GM21737 (cell line): ENCODE measurements around the gene FBXO47.
"Not testable (repeated sequence)": the region's sequence is repeated elsewhere in the genome, so short reads cannot be mapped to it uniquely, and the experiment has no call there.

Source experiments
- ATAC-seq: cut with Tn5 transposase; IDR thresholded peaks from one replicate; pipeline ENCODE4 v1.9.1; 2021; ENCODE audit warnings: mild to moderate bottlenecking, moderate library complexity; ENCODE audit not compliant: unreplicated experiment

FBXO47 gene

DNA sequence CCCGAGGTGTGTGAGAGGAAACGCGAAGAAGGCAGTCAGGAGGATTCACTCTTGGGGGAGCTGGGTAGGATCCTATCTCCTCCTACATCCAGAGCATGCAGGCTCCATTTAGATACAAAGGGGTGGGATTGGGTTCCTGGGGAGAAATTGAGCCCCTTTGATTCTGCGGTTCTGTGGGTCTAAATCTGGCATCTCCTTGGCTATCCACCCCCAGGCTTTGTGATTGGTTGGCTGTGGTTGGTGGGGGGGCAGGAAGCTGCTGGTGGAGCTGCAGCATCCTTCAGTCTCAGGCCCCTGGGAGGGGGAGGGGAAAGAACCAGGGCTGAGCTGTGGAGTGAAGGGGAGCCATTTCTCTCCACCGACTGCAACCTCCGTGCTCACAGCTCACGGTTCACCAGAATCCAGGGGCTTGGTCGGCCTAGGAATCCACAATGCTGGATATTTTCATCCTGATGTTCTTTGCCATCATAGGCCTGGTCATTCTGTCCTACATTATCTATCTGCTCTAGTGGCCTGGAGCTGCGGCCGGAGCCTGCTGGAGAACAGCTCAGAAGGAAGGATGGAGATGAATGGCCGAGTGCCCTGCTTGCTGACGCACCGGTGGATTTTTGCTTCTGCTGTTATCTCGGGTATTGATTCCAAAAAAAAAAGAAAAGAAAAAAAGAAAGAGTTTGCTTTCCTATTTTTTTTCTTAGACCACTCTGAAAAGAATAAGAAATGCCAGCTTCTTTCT lies 41.8 kb downstream of the FBXO47 start, which contains the start of gene LASP1NB:
Gene LASP1NB (plus strand): TSS at position 352 of the 733 bp plus-strand sequence.
- no peak for ATAC-seq

DNA sequence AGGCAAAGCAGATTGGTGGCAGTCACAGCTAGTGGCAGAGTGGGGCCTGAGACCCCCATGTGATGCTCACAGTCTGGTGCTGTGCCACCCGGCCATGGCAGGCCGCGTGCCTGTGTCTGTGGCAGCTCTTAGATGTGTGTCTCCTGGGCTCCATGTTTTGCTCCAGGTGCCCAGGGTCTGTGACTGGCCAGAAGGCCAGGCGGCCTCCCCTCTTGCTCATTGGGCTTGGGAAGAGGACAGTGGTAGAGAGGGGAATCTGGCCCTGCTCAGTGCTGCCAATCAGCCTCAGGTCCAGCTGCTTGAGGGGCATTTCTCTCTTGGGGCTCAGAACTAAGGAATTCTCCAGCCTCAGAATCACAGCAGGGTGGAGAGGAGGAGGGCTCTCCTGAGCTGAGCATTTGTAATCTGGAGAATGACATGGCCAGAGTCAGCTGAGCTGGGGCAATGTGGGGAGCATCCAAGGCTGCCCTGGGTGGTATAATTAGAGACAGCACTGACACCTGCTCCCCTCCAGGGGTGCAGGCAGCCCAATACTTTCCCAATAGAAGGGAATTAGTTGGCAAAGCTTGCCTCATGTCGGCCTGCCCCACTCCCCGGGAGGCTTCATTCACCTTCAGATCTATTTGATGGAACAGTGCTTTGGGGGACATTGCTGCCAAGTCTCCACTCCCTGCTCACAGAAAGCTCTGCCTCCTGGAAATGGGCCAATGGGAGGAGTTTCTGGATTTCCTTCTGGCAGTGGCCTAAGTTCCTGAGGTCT lies 44.5 kb downstream of the FBXO47 start:
- no peak for ATAC-seq

DNA sequence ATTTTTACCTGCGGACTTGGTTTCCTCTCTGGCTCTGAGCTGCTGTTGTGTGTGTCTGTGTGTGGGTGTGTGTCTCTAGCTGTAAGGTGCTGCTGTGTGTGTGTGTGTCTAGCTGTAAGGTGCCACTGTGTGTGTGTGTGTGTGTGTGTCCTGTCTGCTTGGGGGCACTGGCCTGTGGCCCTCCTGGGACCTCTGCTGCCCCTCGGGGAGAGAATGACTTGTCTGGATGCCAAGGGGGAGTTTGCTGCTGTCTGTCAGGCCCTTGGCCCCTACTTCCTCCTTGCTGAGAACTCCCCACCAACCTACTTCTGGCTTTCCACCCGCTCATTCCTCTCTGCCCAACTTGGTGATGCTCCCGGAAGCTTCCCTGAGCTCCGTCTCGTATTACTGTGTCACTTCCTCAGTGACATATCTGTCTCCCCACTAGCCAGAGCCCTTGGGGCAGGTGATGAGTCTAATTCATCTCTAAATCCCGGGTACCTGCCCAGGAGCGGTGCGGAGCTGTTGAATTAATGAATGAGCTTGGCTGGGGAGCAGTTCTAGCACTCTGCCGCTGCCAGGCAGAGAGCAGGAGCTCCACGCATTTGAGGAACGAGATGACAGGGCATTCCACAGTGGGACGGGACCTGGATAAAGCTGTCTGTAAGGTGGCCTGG lies 45.3 kb downstream of the FBXO47 start:
- ATAC-seq: no peak

DNA sequence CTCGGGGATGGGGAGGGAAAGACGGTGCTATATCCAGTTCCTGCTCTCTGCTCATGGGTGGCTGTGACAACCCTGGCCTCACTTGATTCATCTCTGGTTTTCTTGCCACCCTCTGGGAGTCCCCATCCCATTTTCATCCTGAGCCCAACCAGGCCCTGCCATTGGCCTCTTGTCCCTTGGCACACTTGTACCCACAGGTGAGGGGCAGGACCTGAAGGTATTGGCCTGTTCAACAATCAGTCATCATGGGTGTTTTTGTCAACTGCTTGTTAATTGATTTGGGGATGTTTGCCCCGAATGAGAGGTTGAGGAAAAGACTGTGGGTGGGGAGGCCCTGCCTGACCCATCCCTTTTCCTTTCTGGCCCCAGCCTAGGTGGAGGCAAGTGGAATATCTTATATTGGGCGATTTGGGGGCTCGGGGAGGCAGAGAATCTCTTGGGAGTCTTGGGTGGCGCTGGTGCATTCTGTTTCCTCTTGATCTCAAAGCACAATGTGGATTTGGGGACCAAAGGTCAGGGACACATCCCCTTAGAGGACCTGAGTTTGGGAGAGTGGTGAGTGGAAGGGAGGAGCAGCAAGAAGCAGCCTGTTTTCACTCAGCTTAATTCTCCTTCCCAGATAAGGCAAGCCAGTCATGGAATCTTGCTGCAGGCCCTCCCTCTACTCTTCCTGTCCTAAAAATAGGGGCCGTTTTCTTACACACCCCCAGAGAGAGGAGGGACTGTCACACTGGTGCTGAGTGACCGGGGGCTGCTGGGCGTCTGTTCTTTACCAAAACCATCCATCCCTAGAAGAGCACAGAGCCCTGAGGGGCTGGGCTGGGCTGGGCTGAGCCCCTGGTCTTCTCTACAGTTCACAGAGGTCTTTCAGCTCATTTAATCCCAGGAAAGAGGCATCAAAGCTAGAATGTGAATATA lies 46.6 kb downstream of the FBXO47 start:
- no peak for ATAC-seq

DNA sequence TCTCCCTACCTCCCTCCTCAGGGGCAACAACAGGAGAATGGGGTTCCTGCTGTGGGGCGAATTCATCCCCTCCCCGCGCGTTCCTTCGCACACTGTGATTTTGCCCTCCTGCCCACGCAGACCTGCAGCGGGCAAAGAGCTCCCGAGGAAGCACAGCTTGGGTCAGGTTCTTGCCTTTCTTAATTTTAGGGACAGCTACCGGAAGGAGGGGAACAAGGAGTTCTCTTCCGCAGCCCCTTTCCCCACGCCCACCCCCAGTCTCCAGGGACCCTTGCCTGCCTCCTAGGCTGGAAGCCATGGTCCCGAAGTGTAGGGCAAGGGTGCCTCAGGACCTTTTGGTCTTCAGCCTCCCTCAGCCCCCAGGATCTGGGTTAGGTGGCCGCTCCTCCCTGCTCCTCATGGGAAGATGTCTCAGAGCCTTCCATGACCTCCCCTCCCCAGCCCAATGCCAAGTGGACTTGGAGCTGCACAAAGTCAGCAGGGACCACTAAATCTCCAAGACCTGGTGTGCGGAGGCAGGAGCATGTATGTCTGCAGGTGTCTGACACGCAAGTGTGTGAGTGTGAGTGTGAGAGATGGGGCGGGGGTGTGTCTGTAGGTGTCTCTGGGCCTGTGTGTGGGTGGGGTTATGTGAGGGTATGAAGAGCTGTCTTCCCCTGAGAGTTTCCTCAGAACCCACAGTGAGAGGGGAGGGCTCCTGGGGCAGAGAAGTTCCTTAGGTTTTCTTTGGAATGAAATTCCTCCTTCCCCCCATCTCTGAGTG lies 47.7 kb downstream of the FBXO47 start:
- no peak for ATAC-seq

DNA sequence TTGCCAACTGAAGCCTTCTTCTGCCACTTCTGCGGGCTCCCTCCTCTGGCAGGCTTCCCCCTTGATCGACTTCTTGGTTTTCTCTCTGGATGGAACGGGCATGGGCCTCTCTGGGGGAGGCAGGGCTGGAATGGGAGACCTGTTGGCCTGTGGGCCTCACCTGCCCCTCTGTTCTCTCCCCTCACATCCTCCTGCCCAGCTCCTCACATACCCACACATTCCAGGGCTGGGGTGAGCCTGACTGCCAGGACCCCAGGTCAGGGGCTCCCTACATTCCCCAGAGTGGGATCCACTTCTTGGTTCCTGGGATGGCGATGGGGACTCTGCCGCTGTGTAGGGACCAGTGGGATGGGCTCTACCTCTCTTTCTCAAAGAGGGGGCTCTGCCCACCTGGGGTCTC lies 48.3 kb downstream of the FBXO47 start:
- ATAC-seq: no peak

DNA sequence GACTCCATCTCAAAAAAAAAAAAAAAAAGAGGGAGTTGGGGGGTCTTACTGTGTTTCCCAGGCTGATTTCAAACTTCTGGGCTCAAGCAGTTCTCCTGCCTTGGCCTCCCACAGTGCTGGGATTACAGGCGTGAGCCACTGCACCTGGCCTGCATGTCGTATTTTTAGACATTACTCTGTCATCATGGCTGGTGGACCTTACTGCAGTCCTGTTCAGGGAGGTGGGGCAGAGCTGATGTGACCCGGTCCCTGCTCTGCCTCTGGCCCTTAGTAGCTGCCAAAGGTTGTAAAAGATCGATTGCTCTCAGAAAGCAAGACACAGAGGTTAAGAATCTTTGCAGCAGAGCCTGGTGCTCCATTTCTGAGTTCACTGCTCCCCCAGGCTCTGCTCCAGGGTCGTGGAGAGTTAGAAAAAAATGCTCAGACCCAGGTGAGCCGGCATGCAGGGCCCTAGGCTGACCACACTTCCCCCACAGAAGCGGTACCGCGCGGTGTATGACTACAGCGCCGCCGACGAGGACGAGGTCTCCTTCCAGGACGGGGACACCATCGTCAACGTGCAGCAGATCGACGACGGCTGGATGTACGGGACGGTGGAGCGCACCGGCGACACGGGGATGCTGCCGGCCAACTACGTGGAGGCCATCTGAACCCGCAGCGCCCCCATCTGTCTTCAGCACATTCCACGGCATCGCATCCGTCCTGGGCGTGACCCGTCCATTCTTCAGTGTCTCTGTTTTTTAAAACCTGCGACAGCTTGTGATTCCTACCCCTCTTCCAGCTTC lies 48.9 kb downstream of the FBXO47 start:
- ATAC-seq: no peak

DNA sequence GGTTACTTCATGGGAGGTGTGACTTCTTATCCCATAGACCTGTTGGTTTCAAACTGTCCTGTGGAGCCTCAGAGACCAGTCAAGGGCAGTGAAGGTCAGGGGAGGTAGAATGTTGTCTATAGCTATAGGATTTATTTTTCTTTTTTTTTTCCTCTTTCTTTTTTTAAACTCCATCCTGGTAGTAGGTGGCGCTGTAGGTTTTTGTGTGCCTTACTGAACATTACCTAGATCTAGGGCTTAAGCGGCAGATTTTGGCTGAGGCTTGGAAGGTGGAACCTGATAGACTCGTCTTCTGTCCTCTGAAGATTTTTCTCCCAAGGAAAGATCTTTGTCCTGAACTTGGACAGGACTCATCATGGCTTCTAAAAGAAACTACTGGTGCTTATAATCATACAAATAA lies 49.9 kb downstream of the FBXO47 start:
- no peak for ATAC-seq

DNA sequence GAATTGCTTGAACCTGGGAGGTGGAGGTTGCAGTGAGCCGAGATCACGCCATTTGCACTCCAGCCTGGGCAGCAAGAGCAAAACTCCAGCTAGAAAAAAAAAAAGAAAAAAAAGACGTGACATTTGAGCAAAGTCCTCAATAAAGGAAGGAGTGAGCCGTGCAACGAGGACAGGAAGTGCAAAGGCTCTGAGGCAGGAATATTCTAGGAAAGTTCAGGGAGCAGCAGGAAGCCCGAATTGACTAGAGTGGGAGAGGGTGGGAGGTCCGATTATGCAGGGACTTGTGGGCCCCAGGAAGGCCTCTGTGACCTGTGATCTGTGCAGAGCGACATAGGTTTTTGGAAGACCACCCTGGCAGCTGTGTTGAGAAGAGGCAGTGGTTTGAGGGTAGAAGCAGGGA lies 50.4 kb downstream of the FBXO47 start:
- ATAC-seq: no peak

DNA sequence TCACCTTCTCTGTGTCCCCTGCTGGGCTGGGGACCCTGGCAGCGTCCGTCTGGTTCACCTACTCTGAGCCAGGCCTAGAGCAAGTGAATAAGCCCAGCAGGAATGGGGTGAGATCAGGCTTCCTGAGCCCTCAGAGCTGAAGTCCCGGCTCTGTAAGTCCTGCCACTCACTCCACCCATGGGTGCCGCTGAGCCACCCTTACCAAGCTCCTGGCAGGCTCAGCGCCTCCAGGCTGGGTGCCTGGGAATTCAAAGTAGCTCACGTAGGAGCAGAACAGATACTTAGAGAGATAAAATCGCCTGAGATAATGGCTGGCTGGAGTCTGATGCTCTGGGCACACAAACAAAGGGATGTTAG lies 51.6 kb downstream of the FBXO47 start:
- ATAC-seq: no peak

DNA sequence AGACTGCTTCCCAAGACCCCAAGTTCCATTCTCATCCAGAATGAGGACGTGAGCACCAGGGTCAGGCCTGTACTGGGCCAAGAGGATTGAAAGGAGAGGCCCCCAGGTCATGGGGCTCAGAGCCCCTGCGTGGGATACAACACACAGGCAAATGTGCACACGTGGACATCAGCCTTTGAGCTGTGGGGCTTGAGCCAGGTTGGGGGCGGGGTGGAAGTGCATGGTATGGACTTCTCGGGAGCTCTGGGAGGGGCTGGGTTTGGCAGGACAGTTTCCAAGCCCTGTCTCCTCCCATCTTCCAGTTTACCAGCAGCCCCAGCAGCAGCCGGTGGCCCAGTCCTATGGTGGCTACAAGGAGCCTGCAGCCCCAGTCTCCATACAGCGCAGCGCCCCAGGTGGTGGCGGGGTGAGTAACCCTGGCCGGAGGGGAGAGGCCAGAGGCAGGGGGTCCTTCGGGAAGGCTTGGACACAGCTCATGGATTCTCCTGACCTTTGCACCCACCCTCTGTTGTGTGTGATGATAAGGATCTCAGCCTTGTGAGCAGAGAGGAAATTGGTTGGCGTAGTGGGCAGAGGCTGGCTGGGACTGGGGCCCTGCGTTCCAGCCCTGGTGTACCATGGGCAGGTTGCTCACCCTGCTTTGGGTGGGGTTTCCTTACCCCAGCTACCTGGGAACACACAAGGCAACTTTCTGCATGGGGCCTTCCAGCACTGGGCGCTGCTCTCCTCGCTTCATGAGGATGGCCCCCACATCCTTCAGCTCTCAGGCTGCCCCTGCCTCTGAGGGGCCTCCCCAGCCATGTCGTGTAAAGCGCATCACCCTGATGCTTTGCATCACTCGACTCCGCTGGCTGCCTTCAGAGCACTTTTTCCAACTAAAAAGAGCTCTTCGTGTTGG lies 52.2 kb downstream of the FBXO47 start:
- ATAC-seq: no peak

DNA sequence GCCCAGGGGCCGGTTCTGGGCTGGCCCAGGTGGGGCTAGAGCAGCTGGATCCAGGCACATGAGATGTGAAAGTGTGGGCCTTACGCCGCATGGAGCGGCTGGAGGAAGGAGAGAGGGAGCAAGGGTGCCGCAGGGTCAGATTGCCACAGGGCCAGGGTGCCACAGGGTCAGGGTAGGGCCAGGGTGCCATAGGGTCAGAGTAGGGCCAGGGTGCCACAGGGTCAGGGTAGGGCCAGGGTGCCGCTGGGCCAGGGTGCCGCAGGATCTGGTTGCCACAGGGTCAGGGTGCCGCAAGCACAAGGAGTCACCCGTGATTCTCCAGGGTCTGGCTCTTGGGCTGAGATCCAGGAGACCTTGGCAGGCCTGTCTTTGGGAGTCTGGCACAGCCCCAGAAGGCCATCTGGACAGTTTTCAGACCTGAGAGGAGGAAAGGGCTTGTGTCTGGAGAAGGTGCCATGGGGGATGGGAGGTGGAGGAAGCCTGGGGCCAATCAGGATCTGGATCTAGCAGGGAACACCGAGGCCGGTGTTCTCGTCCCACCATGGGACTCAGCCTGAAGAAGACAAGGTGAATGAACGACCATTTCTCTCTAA lies 54.9 kb downstream of the FBXO47 start:
- ATAC-seq: no peak

DNA sequence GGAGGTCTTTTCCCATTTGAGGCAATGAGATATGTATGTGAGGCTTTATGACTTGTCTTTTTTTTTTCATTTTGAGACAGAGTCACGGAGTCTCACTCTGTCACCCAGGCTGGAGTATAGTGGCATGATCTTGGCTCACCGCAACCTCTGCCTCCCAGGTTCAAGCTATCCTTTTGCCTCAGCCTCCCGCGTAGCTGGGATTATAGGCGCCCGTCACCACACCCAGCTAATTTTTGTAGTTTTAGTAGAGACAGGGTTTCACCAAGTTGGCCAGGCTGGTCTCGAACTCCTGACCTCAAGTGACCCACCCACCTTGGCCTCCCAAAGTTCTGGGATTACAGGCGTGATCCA lies 55.5 kb downstream of the FBXO47 start:
- not testable (repeated sequence) for ATAC-seq

DNA sequence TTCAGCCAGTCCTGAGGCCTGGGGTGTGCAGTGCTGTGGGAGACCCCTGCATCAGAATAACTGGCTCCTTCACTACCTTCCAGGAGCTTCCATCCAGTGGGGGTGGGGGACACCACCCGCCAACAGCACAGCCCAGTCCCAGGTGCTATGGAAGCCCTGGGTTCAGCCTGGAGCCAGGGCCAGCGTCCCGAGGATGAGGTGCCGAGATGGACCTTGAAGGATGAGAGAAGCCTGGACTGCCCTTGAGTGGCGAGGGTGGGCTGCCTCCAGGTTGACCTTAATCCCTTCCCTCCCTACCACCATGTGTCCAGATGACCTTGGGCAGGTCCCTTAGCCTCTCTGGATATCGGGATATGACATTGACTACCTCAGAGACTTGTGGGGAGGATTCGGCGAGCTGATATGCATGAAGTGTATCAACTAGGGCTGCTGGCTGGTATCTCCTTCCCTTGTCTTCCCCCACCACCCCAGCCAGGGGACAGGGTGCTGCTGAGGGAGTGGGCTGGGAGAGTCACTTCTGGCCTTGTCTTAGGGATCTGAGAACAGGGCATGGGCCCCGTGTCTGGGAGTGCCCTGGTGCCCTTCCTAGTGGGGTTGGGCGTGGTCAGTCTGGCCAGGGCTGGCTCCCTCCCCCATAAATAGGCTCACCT lies 56.0 kb downstream of the FBXO47 start:
- no peak for ATAC-seq

DNA sequence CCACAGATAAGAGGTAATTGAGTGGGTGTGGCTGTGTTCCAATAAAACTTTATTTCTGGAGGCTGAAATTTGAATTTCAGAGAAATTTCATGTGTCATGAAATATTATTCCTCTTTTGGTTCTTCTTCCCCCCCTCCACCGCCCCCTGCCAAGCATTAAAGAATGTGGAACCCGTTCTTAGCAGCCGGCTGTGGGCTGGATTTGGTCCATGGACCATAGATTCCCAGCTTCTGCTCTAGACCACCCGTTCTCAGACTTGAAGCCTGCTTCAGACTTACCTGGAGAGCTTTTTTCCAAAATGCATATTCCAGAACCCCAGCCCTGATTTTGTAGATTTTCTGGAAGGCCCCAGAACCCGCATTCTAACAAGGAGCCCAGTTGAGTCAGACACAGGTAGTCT lies 56.9 kb downstream of the FBXO47 start:
- no peak for ATAC-seq

DNA sequence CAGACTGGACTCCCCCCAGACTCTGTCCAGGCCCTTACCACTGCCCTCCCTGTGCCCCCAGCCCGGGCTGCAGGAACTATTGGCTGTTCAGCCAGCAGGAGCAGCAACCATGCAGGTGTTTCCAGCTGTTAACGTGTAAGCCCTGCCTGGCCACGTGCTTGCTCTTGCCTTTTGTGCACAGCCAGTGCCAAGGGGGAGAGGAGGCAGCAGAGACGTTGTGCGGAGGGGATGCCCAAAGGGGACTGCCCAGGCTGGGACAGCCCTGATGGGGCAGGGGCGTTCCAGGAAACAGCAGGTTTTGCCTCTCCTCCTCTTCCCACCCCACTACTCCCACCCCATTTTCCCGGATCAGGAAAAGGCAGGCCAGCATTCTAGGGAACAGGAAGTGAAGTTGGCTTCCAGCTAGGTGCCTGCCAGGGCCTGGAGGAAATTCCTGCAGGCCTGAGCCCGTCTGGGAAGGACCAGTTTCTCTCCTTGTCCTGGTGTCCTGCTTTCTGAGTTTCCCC lies 58.5 kb downstream of the FBXO47 start:
- ATAC-seq: no peak

DNA sequence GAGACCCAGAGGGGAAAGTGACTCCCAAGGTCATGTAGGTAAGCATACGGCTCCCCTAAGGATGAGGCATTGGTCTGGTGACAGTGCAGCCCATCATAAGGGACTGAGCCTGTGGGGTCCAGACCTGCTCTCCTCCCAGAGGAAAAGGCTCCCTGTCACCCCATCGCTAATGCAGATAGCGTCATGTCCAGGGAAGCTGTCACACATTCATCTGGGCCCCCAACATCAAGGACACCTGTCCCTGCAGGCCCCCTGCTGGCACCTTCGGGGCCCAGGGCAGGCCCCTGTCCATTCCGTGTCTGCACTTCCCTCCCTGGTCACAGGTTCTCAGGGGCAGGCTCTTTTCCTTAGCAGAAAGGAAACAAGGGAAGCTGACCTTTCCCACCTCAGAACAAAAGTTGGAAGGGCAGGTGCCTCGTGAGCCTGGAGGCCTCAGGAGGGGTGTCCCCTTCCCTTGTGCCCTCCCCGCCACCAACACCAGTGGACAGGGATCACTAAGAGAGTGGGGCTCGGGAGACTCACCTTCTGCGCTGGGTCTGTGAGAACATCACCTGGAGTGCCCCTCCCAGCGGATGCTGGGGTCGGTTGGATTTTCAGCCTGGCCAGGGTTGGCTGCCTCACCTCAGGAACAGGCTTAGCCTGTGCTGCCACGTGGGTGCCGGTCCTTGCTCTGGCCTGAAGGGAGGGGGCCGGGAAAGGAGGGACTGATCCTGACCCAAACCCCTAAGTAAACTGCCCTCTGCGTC lies 59.1 kb downstream of the FBXO47 start:
- no peak for ATAC-seq
